Measurements from ENCODE around the gene PIGP.

The PIGP gene

DNA sequence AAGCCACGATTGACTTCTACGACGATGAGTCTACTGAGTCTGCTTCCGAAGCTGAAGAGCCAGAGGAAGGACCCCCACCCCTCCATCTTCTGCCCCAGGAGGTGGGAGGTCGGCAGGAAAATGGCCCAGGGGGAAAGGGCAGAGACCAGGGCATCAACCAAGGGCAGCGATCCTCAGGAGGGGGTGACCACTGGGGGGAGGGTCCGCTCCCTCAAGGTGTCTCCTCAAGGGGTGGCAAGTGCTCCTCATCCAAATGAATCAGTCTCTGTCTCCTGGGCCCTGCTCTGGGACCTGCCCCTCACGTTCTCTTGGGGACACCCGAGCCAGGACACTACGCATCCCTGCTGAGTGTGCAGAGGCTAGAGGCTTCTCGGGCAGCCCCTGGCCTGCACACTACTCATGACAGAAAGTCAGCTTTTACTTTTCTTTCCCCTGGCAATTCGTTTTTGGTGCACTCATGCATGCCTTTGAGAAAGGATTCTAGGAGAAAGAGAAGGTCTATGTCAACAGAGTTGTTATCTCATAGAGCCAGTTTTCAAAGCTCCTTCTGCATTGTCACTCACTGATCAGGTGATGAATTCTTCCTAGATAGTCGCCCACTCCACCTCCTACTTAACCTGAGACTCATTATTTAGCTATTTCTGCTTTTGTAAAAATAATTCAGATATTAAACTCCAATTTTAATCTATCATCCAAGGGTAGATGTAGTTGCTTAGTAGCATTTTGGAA is 54.8 kb downstream of the PIGP start:
- no peaks in the 10 kb centered on the region for H3K36me3 ChIP-seq (ENCODE audit: control insufficient read depth, insufficient read depth, low read length)
- no peak overlapping the region for H3K27ac ChIP-seq (ENCODE audit: low read depth, low read length)
- no peaks in the 10 kb centered on the region for H3K27me3 ChIP-seq (ENCODE audit: control insufficient read depth, insufficient read depth, low read length)
- no peak overlapping the region for H3K4me3 ChIP-seq (ENCODE audit: low read depth, low read length)
- H3K9me3 ChIP-seq (ENCODE audit: control insufficient read depth, insufficient read depth, low read length) = no peaks in the 10 kb centered on the region
- H3K4me1 ChIP-seq (ENCODE audit: control insufficient read depth, insufficient read depth, low read length) = no peaks in the 10 kb centered on the region
- no peak overlapping the region for H3K9ac ChIP-seq (ENCODE audit: low read depth, low read length)
